D721Med (cell line): ENCODE measurements around the gene IL20RA.

Experiments
- DNase-seq: peaks from one replicate; pipeline ENCODE4 v3.0.0; 2011; ENCODE audit warnings: low spot score; ENCODE audit not compliant: insufficient read length
- FAIRE-seq: peaks from 2 replicates; lab custom pipeline; 2011; peaks lifted over from hg19 to GRCh38; lab: Jason Lieb, UNC
- CTCF ChIP-seq: IDR thresholded peaks from 2 replicates; pipeline ENCODE4 v1.5.1; 2012; ENCODE audit warnings: mild to moderate bottlenecking, control low read depth; ENCODE audit not compliant: insufficient read depth; ENCODE audit errors: missing control alignments

Gene IL20RA

GRCh38 chr6:137028912-137029311 lies 15.9 kb downstream of the IL20RA start:
- FAIRE-seq (no peak), DNase-seq (no peak)
- TF ChIP-seq CTCF, result no peak

- TF ChIP-seq CTCF, result no peak
- FAIRE-seq (no peak), DNase-seq (no peak)
These were observed 18.7 kb downstream of the IL20RA start for GRCh38 chr6:137025786-137026730.

- TF ChIP-seq CTCF, result no peak
- FAIRE-seq, result no peak
These were observed 20.4 kb downstream of the IL20RA start for GRCh38 chr6:137024237-137024990.

GRCh38 chr6:137020776-137021175 lies 24.0 kb downstream of the IL20RA start:
- FAIRE-seq (no peak), DNase-seq (no peak)
- TF ChIP-seq CTCF, result no peak

More at GRCh38 chr6:137024237-137024990, 20.4 kb downstream of the IL20RA start:
- DNase-seq, result no peak

GRCh38 chr6:137019476-137020272 lies 25.1 kb downstream of the IL20RA start:
- FAIRE-seq, result no peak
- no peak for DNase-seq
- TF ChIP-seq CTCF, result no peak

GRCh38 chr6:137017081-137017480 lies 27.7 kb downstream of the IL20RA start:
- no peak for TF ChIP-seq CTCF
- FAIRE-seq (no peak), DNase-seq (no peak)
